DND-41 (cell line): ENCODE measurements around the gene KCNK4.

ENCODE experiments used
- ATAC-seq: fragments of 200-7000 bp; cut with Tn5 transposase; 3 replicates; pipeline ENCODE4 v1.9.1; 2021; ENCODE audit warnings: low read depth; ENCODE audit not compliant: insufficient read depth
- DNase-seq: peaks from one replicate; pipeline ENCODE4 v3.0.0-alpha.2; 2020
- H2AFZ ChIP-seq: 2 replicates; pipeline ENCODE4 v1.6.0; 2012; ENCODE audit warnings: low read depth, low read length
- H3K27ac ChIP-seq: 2 replicates; pipeline ENCODE4 v1.5.1; 2012; ENCODE audit warnings: low read length, inconsistent platforms
- H3K27me3 ChIP-seq: fragments of 200-600 bp; sonication (generic); 2 replicates; pipeline ENCODE4 v1.6.0; 2012; ENCODE audit warnings: low read length, mild to moderate bottlenecking, inconsistent platforms; ENCODE audit not compliant: insufficient read depth, poor library complexity
- H3K36me3 ChIP-seq: 2 replicates; pipeline ENCODE4 v1.5.1; 2012; ENCODE audit warnings: low read length, inconsistent platforms; ENCODE audit not compliant: insufficient read depth
- H3K4me1 ChIP-seq: 2 replicates; pipeline ENCODE4 v1.5.1; 2012; ENCODE audit warnings: mild to moderate bottlenecking, low read length; ENCODE audit not compliant: insufficient read depth
- H3K4me2 ChIP-seq: 2 replicates; pipeline ENCODE4 v1.6.0; 2012; ENCODE audit warnings: mild to moderate bottlenecking, moderate library complexity, low read length, inconsistent platforms; ENCODE audit not compliant: insufficient read depth
- H3K4me3 ChIP-seq, 2 experiments: fragments of 200-600 bp in 1 of 2; shearing (Covaris generic) in 1 of 2; 2 replicates each; pipeline ENCODE4 v1.5.1; 2012 to 2016; ENCODE audit warnings: inconsistent platforms in 2 of 2, low read length in 2 of 2, mild to moderate bottlenecking in 2 of 2, low read depth in 1 of 2, moderate library complexity in 1 of 2
- H3K79me2 ChIP-seq: 2 replicates; pipeline ENCODE4 v1.6.0; 2012; ENCODE audit warnings: low read length, inconsistent platforms; ENCODE audit not compliant: insufficient read depth
- H3K9ac ChIP-seq: 2 replicates; pipeline ENCODE4 v1.6.0; 2012; ENCODE audit warnings: low read depth, mild to moderate bottlenecking, inconsistent platforms, low read length, moderate library complexity
- H3K9me3 ChIP-seq: 2 replicates; pipeline ENCODE4 v1.5.1; 2012; ENCODE audit warnings: low read length, moderate library complexity, mild to moderate bottlenecking, inconsistent platforms; ENCODE audit not compliant: insufficient read depth, severe bottlenecking
- H4K20me1 ChIP-seq: 2 replicates; pipeline ENCODE4 v1.6.0; 2012; ENCODE audit warnings: low read length; ENCODE audit not compliant: insufficient read depth
- CTCF ChIP-seq: IDR thresholded peaks from 2 replicates; pipeline ENCODE4 v1.5.1; 2012; ENCODE audit warnings: borderline replicate concordance, low read length, moderate library complexity, mild to moderate bottlenecking; ENCODE audit not compliant: poor library complexity, severe bottlenecking; ENCODE audit errors: extremely low read depth
- EZH2 ChIP-seq: IDR thresholded peaks from 3 replicates; pipeline ENCODE4 v1.6.1; 2012; ENCODE audit warnings: borderline replicate concordance, low read depth, mild to moderate bottlenecking, moderate library complexity, low read length, inconsistent platforms; ENCODE audit not compliant: severe bottlenecking

The KCNK4 gene

GRCh38 chr11:64349404-64349803 is 58.3 kb downstream of the KCNK4 start:
- Histone ChIP-seq H3K36me3 (no peaks in the 10 kb centered on the region), H3K9ac (no peak overlapping the region), H3K4me3 (no peak overlapping the region), H3K4me2 (no peak overlapping the region), H3K79me2 (no peaks in the 10 kb centered on the region), H3K9me3 (no peaks in the 10 kb centered on the region), H2AFZ (no peak overlapping the region), H3K4me1 (no peaks in the 10 kb centered on the region), H4K20me1 (no peaks in the 10 kb centered on the region), H3K27me3 (no peaks in the 10 kb centered on the region), H3K27ac (no peak overlapping the region)
- DNase-seq: no peak
- no peak for ATAC-seq
- TF ChIP-seq EZH2 (no peak), CTCF (no peak)
